ENCODE data around the gene LMF1.
A peak's percentile ranks its signal among the peaks of the same experiment; 100 is the strongest.
"Not testable (repeated sequence)": the region's sequence is repeated elsewhere in the genome, so short reads cannot be mapped to it uniquely, and the experiment has no call there.

Gene LMF1

GRCh38 chr16:820748-821147, 150.0 kb downstream of the LMF1 start:
- DNase-seq: no peak
- Mint-ChIP-seq H3K9me3 (no peaks in the 10 kb centered on the region), H3K4me1 (ENCODE audit: low read depth in 2 of 2) (peaks cover 0 to 2% of the 10 kb centered on the region in 2 donors), H3K4me3 (no peak overlapping the region), H3K36me3 (ENCODE audit: insufficient read depth) (no peaks in the 10 kb centered on the region), H3K27ac (no peak overlapping the region), H3K27me3 (peaks cover 0 to 5% of the 10 kb centered on the region in 2 donors)
- no peak for ATAC-seq (replicated peaks)

- H3K36me3 Mint-ChIP-seq (ENCODE audit: insufficient read depth); H3K27me3 Mint-ChIP-seq; H3K4me1 Mint-ChIP-seq (ENCODE audit: low read depth in 2 of 2); H3K9me3 Mint-ChIP-seq; ATAC-seq (replicated peaks); H3K4me3 Mint-ChIP-seq; DNase-seq; H3K27ac Mint-ChIP-seq: not testable (repeated sequence)
These were observed 150.8 kb downstream of the LMF1 start for GRCh38 chr16:820044-820408.

GRCh38 chr16:819336-820043, 151.3 kb downstream of the LMF1 start:
- peak in 2 of 3 experiments; percentile 13 to 18 for DNase-seq
- ATAC-seq (replicated peaks): peak; percentile 86
- Mint-ChIP-seq H3K9me3 (no peaks in the 10 kb centered on the region), H3K4me3 (no peak overlapping the region), H3K36me3 (ENCODE audit: insufficient read depth) (no peaks in the 10 kb centered on the region), H3K4me1 (ENCODE audit: low read depth in 2 of 2) (peaks cover 0 to 2% of the 10 kb centered on the region in 2 donors), H3K27me3 (peaks cover 0 to 5% of the 10 kb centered on the region in 2 donors), H3K27ac (no peak overlapping the region)

- no peak overlapping the region for H3K27ac Mint-ChIP-seq
- DNase-seq: no peak
- no peak for ATAC-seq (replicated peaks)
- no peaks in the 10 kb centered on the region for H3K36me3 Mint-ChIP-seq (ENCODE audit: insufficient read depth)
- no peak overlapping the region for H3K4me3 Mint-ChIP-seq
- no peaks in the 10 kb centered on the region for H3K9me3 Mint-ChIP-seq
- H3K27me3 Mint-ChIP-seq: peaks cover 0 to 5% of the 10 kb centered on the region in 2 donors
- peaks cover 0 to 2% of the 10 kb centered on the region in 2 donors for H3K4me1 Mint-ChIP-seq (ENCODE audit: low read depth in 2 of 2)
These were observed 152.2 kb downstream of the LMF1 start for GRCh38 chr16:818592-818991.

- ATAC-seq (replicated peaks) (no peak), DNase-seq (no peak)
- Mint-ChIP-seq H3K4me3 (no peak overlapping the region), H3K9me3 (no peaks in the 10 kb centered on the region), H3K27ac (no peak overlapping the region), H3K4me1 (ENCODE audit: low read depth in 2 of 2) (peaks cover 0 to 2% of the 10 kb centered on the region in 2 donors), H3K36me3 (ENCODE audit: insufficient read depth) (no peaks in the 10 kb centered on the region), H3K27me3 (peaks cover 3 to 6% of the 10 kb centered on the region in 2 donors)
These were observed 152.7 kb downstream of the LMF1 start for GRCh38 chr16:818132-818531.

GRCh38 chr16:817001-817906, 153.5 kb downstream of the LMF1 start:
- Mint-ChIP-seq H3K36me3 (ENCODE audit: insufficient read depth) (no peaks in the 10 kb centered on the region), H3K9me3 (no peaks in the 10 kb centered on the region), H3K4me3 (no peak overlapping the region), H3K27ac (no peak overlapping the region), H3K27me3 (peaks cover 12 to 15% of the 10 kb centered on the region in 2 donors), H3K4me1 (ENCODE audit: low read depth in 2 of 2) (peaks cover 0 to 2% of the 10 kb centered on the region in 2 donors)
- no peak for DNase-seq
- no peak for ATAC-seq (replicated peaks)

GRCh38 chr16:815861-816260, 154.9 kb downstream of the LMF1 start:
- peaks cover 4% of the 10 kb centered on the region for H3K36me3 Mint-ChIP-seq (ENCODE audit: insufficient read depth)
- no peak overlapping the region for H3K27ac Mint-ChIP-seq
- peaks cover 0 to 2% of the 10 kb centered on the region in 2 donors for H3K4me1 Mint-ChIP-seq (ENCODE audit: low read depth in 2 of 2)
- no peaks in the 10 kb centered on the region for H3K9me3 Mint-ChIP-seq
- peaks cover 16 to 22% of the 10 kb centered on the region in 2 donors for H3K27me3 Mint-ChIP-seq
- no peak overlapping the region for H3K4me3 Mint-ChIP-seq
- no peak for ATAC-seq (replicated peaks)
- DNase-seq: no peak

GRCh38 chr16:814974-815373, 155.8 kb downstream of the LMF1 start:
- Mint-ChIP-seq H3K9me3 (no peaks in the 10 kb centered on the region), H3K4me1 (ENCODE audit: low read depth in 2 of 2) (peaks cover 0 to 2% of the 10 kb centered on the region in 2 donors), H3K27ac (no peak overlapping the region), H3K4me3 (no peak overlapping the region), H3K27me3 (peaks cover 16 to 27% of the 10 kb centered on the region in 2 donors), H3K36me3 (ENCODE audit: insufficient read depth) (peaks cover 4% of the 10 kb centered on the region)
- ATAC-seq (replicated peaks) (no peak), DNase-seq (no peak)

- Mint-ChIP-seq H3K4me1 (ENCODE audit: low read depth in 2 of 2) (no peaks in the 10 kb centered on the region), H3K9me3 (no peaks in the 10 kb centered on the region), H3K36me3 (ENCODE audit: insufficient read depth) (peaks cover 4% of the 10 kb centered on the region), H3K27me3 (peaks cover 16 to 27% of the 10 kb centered on the region in 2 donors), H3K27ac (no peak overlapping the region), H3K4me3 (no peak overlapping the region)
- no peak for ATAC-seq (replicated peaks)
- DNase-seq: no peak
These were observed 156.8 kb downstream of the LMF1 start for GRCh38 chr16:813916-814412.

- Mint-ChIP-seq H3K27ac (no peak overlapping the region), H3K4me1 (ENCODE audit: low read depth in 2 of 2) (peaks cover 0 to 3% of the 10 kb centered on the region in 2 donors), H3K36me3 (ENCODE audit: insufficient read depth) (peaks cover 4% of the 10 kb centered on the region), H3K4me3 (no peak overlapping the region), H3K9me3 (no peaks in the 10 kb centered on the region), H3K27me3 (peaks cover 16 to 27% of the 10 kb centered on the region in 2 donors)
- ATAC-seq (replicated peaks) (peak; percentile 62), DNase-seq (no peak)
These were observed 157.4 kb downstream of the LMF1 start for GRCh38 chr16:813204-813915.

- peaks cover 14 to 23% of the 10 kb centered on the region in 2 donors for H3K27me3 Mint-ChIP-seq
- no peak for DNase-seq
- peak overlapping the region; percentile 89 to 98 for H3K4me3 Mint-ChIP-seq
- no peaks in the 10 kb centered on the region for H3K9me3 Mint-ChIP-seq
- peaks cover 6 to 9% of the 10 kb centered on the region in 2 donors for H3K4me1 Mint-ChIP-seq (ENCODE audit: low read depth in 2 of 2)
- no peak for ATAC-seq (replicated peaks)
- H3K27ac Mint-ChIP-seq: peak overlapping the region; percentile 89 to 97
- H3K36me3 Mint-ChIP-seq (ENCODE audit: insufficient read depth): peaks cover 22% of the 10 kb centered on the region
These were observed 162.7 kb downstream of the LMF1 start for GRCh38 chr16:808085-808386.

- H3K9me3 Mint-ChIP-seq: no peaks in the 10 kb centered on the region
- peaks cover 9 to 21% of the 10 kb centered on the region in 2 donors for H3K27me3 Mint-ChIP-seq
- peaks cover 6 to 9% of the 10 kb centered on the region in 2 donors for H3K4me1 Mint-ChIP-seq (ENCODE audit: low read depth in 2 of 2)
- ATAC-seq (replicated peaks): peak; percentile 94
- peaks cover 22% of the 10 kb centered on the region for H3K36me3 Mint-ChIP-seq (ENCODE audit: insufficient read depth)
- peak overlapping the region; percentile 89 to 98 for H3K4me3 Mint-ChIP-seq
- peak overlapping the region; percentile 89 to 97 for H3K27ac Mint-ChIP-seq
- DNase-seq: peak; percentile 66 to 79 (median 79)
These were observed 163.3 kb downstream of the LMF1 start for GRCh38 chr16:807347-808084.

GRCh38 chr16:805474-805873, 165.3 kb downstream of the LMF1 start:
- Mint-ChIP-seq H3K9me3 (no peaks in the 10 kb centered on the region), H3K4me3 (peak overlapping the region in 1 of 2 donors; percentile 98), H3K27ac (peak overlapping the region in 1 of 2 donors; percentile 97), H3K27me3 (peaks cover 0 to 23% of the 10 kb centered on the region in 2 donors), H3K36me3 (ENCODE audit: insufficient read depth) (peaks cover 18% of the 10 kb centered on the region), H3K4me1 (ENCODE audit: low read depth in 2 of 2) (peaks cover 6 to 9% of the 10 kb centered on the region in 2 donors)
- no peak for ATAC-seq (replicated peaks)
- no peak for DNase-seq

All from effector memory CD8-positive, alpha-beta T cell (primary cell).